IgD-negative memory B cell (primary cell): ENCODE results near the gene CLDN24. TPM values are rescaled to one million over a fixed set of nuclear protein-coding genes. Genes with fewer than 3 reads are reported as not detected.
"Not testable (repeated sequence)": the region's sequence is repeated elsewhere in the genome, so short reads cannot be mapped to it uniquely, and the experiment has no call there.

ENCODE experiments used
- H3K27ac Mint-ChIP-seq, 3 donors: one replicate each; pipeline ENCODE4 v1.8.0; 2020 to 2022; ENCODE audit warnings: mild to moderate bottlenecking in 3 of 3, mixed read lengths in 3 of 3, moderate library complexity in 1 of 3
- H3K27me3 Mint-ChIP-seq: one replicate; pipeline ENCODE4 v1.8.0; 2021; ENCODE audit warnings: mixed read lengths
- H3K36me3 Mint-ChIP-seq: one replicate; pipeline ENCODE4 v1.8.0; 2020; ENCODE audit warnings: mild to moderate bottlenecking, mixed read lengths
- H3K4me1 Mint-ChIP-seq, 3 donors: one replicate each; pipeline ENCODE4 v1.8.0; 2020 to 2022; ENCODE audit warnings: mixed read lengths in 3 of 3, mild to moderate bottlenecking in 1 of 3
- H3K4me3 Mint-ChIP-seq, 4 donors: one replicate each; pipeline ENCODE4 v1.8.0; 2020 to 2022; ENCODE audit warnings: mild to moderate bottlenecking in 4 of 4, mixed read lengths in 4 of 4, moderate library complexity in 3 of 4
- H3K9me3 Mint-ChIP-seq, 3 donors: one replicate each; pipeline ENCODE4 v1.8.0; 2020 to 2021; ENCODE audit warnings: mixed read lengths in 3 of 3, mild to moderate bottlenecking in 1 of 3
- polyA plus RNA-seq: library from polyadenylated mRNA; unstranded; fragments of 300-500 nt; fragmentation: Illumina TruSeq; gene quantifications from one replicate; pipeline ENCODE4 v1.2.3, GENCODE V29; 2021

The CLDN24 gene
- polyA plus RNA-seq, 1 donor from 2014 or later = not detected

GRCh38 chr4:183335369-183335940 lies 13.2 kb upstream of the CLDN24 start:
- peaks cover 7% of the 10 kb centered on the region for H3K27me3 Mint-ChIP-seq
- H3K27ac Mint-ChIP-seq = no peak overlapping the region
- H3K4me3 Mint-ChIP-seq = no peak overlapping the region

GRCh38 chr4:183333983-183334382 lies 11.8 kb upstream of the CLDN24 start:
- peak overlapping the region in 1 of 3 donors; percentile 7 for H3K27ac Mint-ChIP-seq
- no peak overlapping the region for H3K4me3 Mint-ChIP-seq

More at GRCh38 chr4:183335369-183335940, 13.2 kb upstream of the CLDN24 start:
- H3K4me1 Mint-ChIP-seq = no peaks in the 10 kb centered on the region
- peaks cover 0 to 1% (median 0%) of the 10 kb centered on the region in 3 donors for H3K9me3 Mint-ChIP-seq
- H3K36me3 Mint-ChIP-seq = peaks cover 1% of the 10 kb centered on the region

GRCh38 chr4:183333202-183333601 lies 11.0 kb upstream of the CLDN24 start:
- Mint-ChIP-seq H3K27ac (no peak overlapping the region), H3K9me3 (peaks cover 0 to 2% (median 0%) of the 10 kb centered on the region in 3 donors), H3K4me1 (no peaks in the 10 kb centered on the region), H3K27me3 (peaks cover 7% of the 10 kb centered on the region), H3K36me3 (peaks cover 1% of the 10 kb centered on the region), H3K4me3 (no peak overlapping the region)

More at GRCh38 chr4:183333983-183334382, 11.8 kb upstream of the CLDN24 start:
- Mint-ChIP-seq H3K4me1 (no peaks in the 10 kb centered on the region), H3K36me3 (peaks cover 1% of the 10 kb centered on the region), H3K27me3 (peaks cover 5% of the 10 kb centered on the region), H3K9me3 (peaks cover 0 to 2% (median 1%) of the 10 kb centered on the region in 3 donors)

- Mint-ChIP-seq H3K4me3 (no peak overlapping the region), H3K9me3 (peaks cover 0 to 2% (median 0%) of the 10 kb centered on the region in 3 donors), H3K27ac (no peak overlapping the region), H3K4me1 (no peaks in the 10 kb centered on the region), H3K36me3 (peaks cover 1% of the 10 kb centered on the region), H3K27me3 (peaks cover 7% of the 10 kb centered on the region)
Measured at GRCh38 chr4:183332447-183332846, 10.2 kb upstream of the CLDN24 start.

GRCh38 chr4:183330841-183331240 lies 8.6 kb upstream of the CLDN24 start:
- H3K9me3 Mint-ChIP-seq = peaks cover 0 to 7% (median 1%) of the 10 kb centered on the region in 3 donors
- H3K4me1 Mint-ChIP-seq = no peaks in the 10 kb centered on the region
- H3K27ac Mint-ChIP-seq = no peak overlapping the region
- no peaks in the 10 kb centered on the region for H3K36me3 Mint-ChIP-seq
- H3K27me3 Mint-ChIP-seq = peaks cover 5% of the 10 kb centered on the region
- no peak overlapping the region for H3K4me3 Mint-ChIP-seq

GRCh38 chr4:183329954-183330742 lies 7.9 kb upstream of the CLDN24 start:
- Mint-ChIP-seq H3K4me1 (no peaks in the 10 kb centered on the region), H3K27ac (no peak overlapping the region), H3K9me3 (peaks cover 0 to 8% (median 1%) of the 10 kb centered on the region in 3 donors), H3K27me3 (peaks cover 5% of the 10 kb centered on the region), H3K4me3 (peak overlapping the region in 1 of 4 donors; percentile 31), H3K36me3 (no peaks in the 10 kb centered on the region)

- Mint-ChIP-seq H3K27me3 (peaks cover 5% of the 10 kb centered on the region), H3K4me1 (no peaks in the 10 kb centered on the region), H3K27ac (no peak overlapping the region), H3K9me3 (peaks cover 0 to 8% (median 1%) of the 10 kb centered on the region in 3 donors), H3K36me3 (no peaks in the 10 kb centered on the region), H3K4me3 (no peak overlapping the region)
Measured at GRCh38 chr4:183329244-183329643, 7.0 kb upstream of the CLDN24 start.

GRCh38 chr4:183328832-183329231 lies 6.6 kb upstream of the CLDN24 start:
- H3K9me3 Mint-ChIP-seq = peaks cover 0 to 8% (median 1%) of the 10 kb centered on the region in 3 donors
- peaks cover 6% of the 10 kb centered on the region for H3K27me3 Mint-ChIP-seq
- H3K36me3 Mint-ChIP-seq = no peaks in the 10 kb centered on the region
- no peak overlapping the region for H3K27ac Mint-ChIP-seq
- no peaks in the 10 kb centered on the region for H3K4me1 Mint-ChIP-seq
- H3K4me3 Mint-ChIP-seq = no peak overlapping the region

- peaks cover 0 to 8% (median 1%) of the 10 kb centered on the region in 3 donors for H3K9me3 Mint-ChIP-seq
- no peak overlapping the region for H3K4me3 Mint-ChIP-seq
- H3K27me3 Mint-ChIP-seq = peaks cover 7% of the 10 kb centered on the region
- H3K4me1 Mint-ChIP-seq = no peaks in the 10 kb centered on the region
- no peak overlapping the region for H3K27ac Mint-ChIP-seq
- H3K36me3 Mint-ChIP-seq = no peaks in the 10 kb centered on the region
Measured at GRCh38 chr4:183327827-183328226, 5.6 kb upstream of the CLDN24 start.

- Mint-ChIP-seq H3K27me3 (peaks cover 8% of the 10 kb centered on the region), H3K4me1 (no peaks in the 10 kb centered on the region), H3K9me3 (peaks cover 0 to 8% (median 1%) of the 10 kb centered on the region in 3 donors), H3K4me3 (no peak overlapping the region), H3K27ac (no peak overlapping the region), H3K36me3 (no peaks in the 10 kb centered on the region)
Measured at GRCh38 chr4:183326853-183327252, 4.6 kb upstream of the CLDN24 start.

- not testable (repeated sequence) for H3K27ac Mint-ChIP-seq, H3K36me3 Mint-ChIP-seq, H3K27me3 Mint-ChIP-seq, H3K9me3 Mint-ChIP-seq, H3K4me3 Mint-ChIP-seq, H3K4me1 Mint-ChIP-seq
Measured at GRCh38 chr4:183326387-183326786, 4.2 kb upstream of the CLDN24 start.

GRCh38 chr4:183324619-183325018 lies 2.4 kb upstream of the CLDN24 start:
- peaks cover 0 to 7% (median 1%) of the 10 kb centered on the region in 3 donors for H3K9me3 Mint-ChIP-seq
- no peaks in the 10 kb centered on the region for H3K4me1 Mint-ChIP-seq
- H3K27me3 Mint-ChIP-seq = peaks cover 10% of the 10 kb centered on the region
- H3K27ac Mint-ChIP-seq = no peak overlapping the region
- no peaks in the 10 kb centered on the region for H3K36me3 Mint-ChIP-seq
- no peak overlapping the region for H3K4me3 Mint-ChIP-seq

GRCh38 chr4:183324056-183324455 lies 1.8 kb upstream of the CLDN24 start:
- not testable (repeated sequence) for H3K4me3 Mint-ChIP-seq, H3K9me3 Mint-ChIP-seq, H3K27ac Mint-ChIP-seq, H3K36me3 Mint-ChIP-seq, H3K4me1 Mint-ChIP-seq
- peaks cover 12% of the 10 kb centered on the region for H3K27me3 Mint-ChIP-seq

GRCh38 chr4:183323295-183323694 lies 1.1 kb upstream of the CLDN24 start:
- no peaks in the 10 kb centered on the region for H3K4me1 Mint-ChIP-seq
- H3K9me3 Mint-ChIP-seq = peaks cover 0 to 7% (median 1%) of the 10 kb centered on the region in 3 donors
- H3K27ac Mint-ChIP-seq = no peak overlapping the region
- H3K27me3 Mint-ChIP-seq = peaks cover 10% of the 10 kb centered on the region
- H3K36me3 Mint-ChIP-seq = no peaks in the 10 kb centered on the region
- H3K4me3 Mint-ChIP-seq = no peak overlapping the region

GRCh38 chr4:183321516-183321915 lies 710 bp downstream of the CLDN24 start:
- Mint-ChIP-seq H3K27me3 (peaks cover 10% of the 10 kb centered on the region), H3K4me3 (no peak overlapping the region), H3K4me1 (no peaks in the 10 kb centered on the region), H3K27ac (no peak overlapping the region), H3K9me3 (peaks cover 0 to 7% (median 1%) of the 10 kb centered on the region in 3 donors), H3K36me3 (no peaks in the 10 kb centered on the region)

GRCh38 chr4:183321079-183321478 lies 1.1 kb downstream of the CLDN24 start:
- Mint-ChIP-seq H3K27ac (no peak overlapping the region), H3K9me3 (peaks cover 0 to 2% (median under 1%) of the 10 kb centered on the region in 3 donors), H3K27me3 (peaks cover 10% of the 10 kb centered on the region), H3K4me1 (no peaks in the 10 kb centered on the region), H3K4me3 (no peak overlapping the region), H3K36me3 (no peaks in the 10 kb centered on the region)
